Measurements from ENCODE around the gene SETBP1.

Gene SETBP1

GRCh38 chr18:44759925-44760342, 79.2 kb downstream of the SETBP1 start:
- DNase-seq (ENCODE audit: low read depth in 2 of 2): no peak

GRCh38 chr18:44761812-44762211, 81.1 kb downstream of the SETBP1 start:
- DNase-seq (ENCODE audit: low read depth in 2 of 2): no peak

- DNase-seq (ENCODE audit: low read depth in 2 of 2): no peak
These were observed 82.6 kb downstream of the SETBP1 start for GRCh38 chr18:44763327-44763726.

- no peak for DNase-seq (ENCODE audit: low read depth in 2 of 2)
These were observed 84.2 kb downstream of the SETBP1 start for GRCh38 chr18:44764863-44765262.

- no peak for DNase-seq (ENCODE audit: low read depth in 2 of 2)
These were observed 84.8 kb downstream of the SETBP1 start for GRCh38 chr18:44765456-44765855.

GRCh38 chr18:44766450-44766849, 85.8 kb downstream of the SETBP1 start:
- no peak for DNase-seq (ENCODE audit: low read depth in 2 of 2)

GRCh38 chr18:44767807-44768206, 87.1 kb downstream of the SETBP1 start:
- DNase-seq (ENCODE audit: low read depth in 2 of 2): no peak

GRCh38 chr18:44770641-44771040, 90.0 kb downstream of the SETBP1 start:
- no peak for DNase-seq (ENCODE audit: low read depth in 2 of 2)

GRCh38 chr18:44771572-44771955, 90.9 kb downstream of the SETBP1 start:
- DNase-seq (ENCODE audit: low read depth in 2 of 2): no peak

- DNase-seq (ENCODE audit: low read depth in 2 of 2): no peak
These were observed 91.5 kb downstream of the SETBP1 start for GRCh38 chr18:44771956-44772917.

GRCh38 chr18:44773640-44774155, 93.0 kb downstream of the SETBP1 start:
- no peak for DNase-seq (ENCODE audit: low read depth in 2 of 2)

GRCh38 chr18:44774191-44774590, 93.5 kb downstream of the SETBP1 start:
- no peak for DNase-seq (ENCODE audit: low read depth in 2 of 2)

- DNase-seq (ENCODE audit: low read depth in 2 of 2): no peak
These were observed 96.9 kb downstream of the SETBP1 start for GRCh38 chr18:44777457-44778192.

- no peak for DNase-seq (ENCODE audit: low read depth in 2 of 2)
These were observed 98.1 kb downstream of the SETBP1 start for GRCh38 chr18:44778788-44779187.

GRCh38 chr18:44779753-44780292, 99.1 kb downstream of the SETBP1 start:
- no peak for DNase-seq (ENCODE audit: low read depth in 2 of 2)

- DNase-seq (ENCODE audit: low read depth in 2 of 2): no peak
These were observed 101.2 kb downstream of the SETBP1 start for GRCh38 chr18:44781886-44782285.

GRCh38 chr18:44782617-44783016, 101.9 kb downstream of the SETBP1 start:
- no peak for DNase-seq (ENCODE audit: low read depth in 2 of 2)

- no peak for DNase-seq (ENCODE audit: low read depth in 2 of 2)
These were observed 102.7 kb downstream of the SETBP1 start for GRCh38 chr18:44783371-44783770.

GRCh38 chr18:44786257-44786656, 105.6 kb downstream of the SETBP1 start:
- DNase-seq (ENCODE audit: low read depth in 2 of 2): no peak

- DNase-seq (ENCODE audit: low read depth in 2 of 2): no peak
These were observed 106.0 kb downstream of the SETBP1 start for GRCh38 chr18:44786688-44787087.

- DNase-seq (ENCODE audit: low read depth in 2 of 2): no peak
These were observed 107.6 kb downstream of the SETBP1 start for GRCh38 chr18:44788334-44788733.

- DNase-seq (ENCODE audit: low read depth in 2 of 2): no peak
These were observed 109.0 kb downstream of the SETBP1 start for GRCh38 chr18:44789710-44790109.
